ENCODE measurements around the gene SLC38A9. TPM values are rescaled to one million over a fixed set of nuclear protein-coding genes. Genes with fewer than 3 reads are reported as not detected.

Gene SLC38A9
- total RNA-seq, 1 donor from 2014 or later, result 36.6 TPM

GRCh38 chr5:55580042-55580441 is 132.1 kb downstream of the SLC38A9 start:
- H3K27me3 Mint-ChIP-seq, result no peaks in the 10 kb centered on the region
- H3K36me3 Mint-ChIP-seq, result no peaks in the 10 kb centered on the region
- TF ChIP-seq CTCF (conservative IDR thresholded peaks at IDR 0.05), result no peak
- H3K27ac Mint-ChIP-seq, result no peak overlapping the region
- H3K9me3 Mint-ChIP-seq, result no peaks in the 10 kb centered on the region
- peaks cover 10% of the 10 kb centered on the region for H3K4me1 Mint-ChIP-seq (ENCODE audit: unreplicated experiment)
- no peak overlapping the region for H3K4me3 Mint-ChIP-seq
- DNase-seq (ENCODE audit: extremely low spot score, unreplicated experiment), result no peak

GRCh38 chr5:55578771-55579170 is 133.4 kb downstream of the SLC38A9 start:
- Mint-ChIP-seq H3K27ac (no peak overlapping the region), H3K36me3 (no peaks in the 10 kb centered on the region), H3K4me1 (ENCODE audit: unreplicated experiment) (peaks cover 10% of the 10 kb centered on the region), H3K4me3 (no peak overlapping the region), H3K27me3 (no peaks in the 10 kb centered on the region), H3K9me3 (no peaks in the 10 kb centered on the region)
- no peak for DNase-seq (ENCODE audit: extremely low spot score, unreplicated experiment)
- no peak for TF ChIP-seq CTCF (conservative IDR thresholded peaks at IDR 0.05)

GRCh38 chr5:55577353-55578060 is 134.6 kb downstream of the SLC38A9 start:
- H3K27me3 Mint-ChIP-seq, result no peaks in the 10 kb centered on the region
- H3K4me3 Mint-ChIP-seq, result no peak overlapping the region
- DNase-seq (ENCODE audit: extremely low spot score, unreplicated experiment), result no peak
- no peaks in the 10 kb centered on the region for H3K36me3 Mint-ChIP-seq
- no peaks in the 10 kb centered on the region for H3K9me3 Mint-ChIP-seq
- H3K27ac Mint-ChIP-seq, result no peak overlapping the region
- H3K4me1 Mint-ChIP-seq (ENCODE audit: unreplicated experiment), result peaks cover 10% of the 10 kb centered on the region
- no peak for TF ChIP-seq CTCF (conservative IDR thresholded peaks at IDR 0.05)

- no peak for DNase-seq (ENCODE audit: extremely low spot score, unreplicated experiment)
- TF ChIP-seq CTCF (conservative IDR thresholded peaks at IDR 0.05), result no peak
- peaks cover 14% of the 10 kb centered on the region for H3K4me1 Mint-ChIP-seq (ENCODE audit: unreplicated experiment)
- peak overlapping the region; percentile 5 for H3K27ac Mint-ChIP-seq
- H3K27me3 Mint-ChIP-seq, result no peaks in the 10 kb centered on the region
- no peaks in the 10 kb centered on the region for H3K9me3 Mint-ChIP-seq
- H3K36me3 Mint-ChIP-seq, result no peaks in the 10 kb centered on the region
- no peak overlapping the region for H3K4me3 Mint-ChIP-seq
These were observed 135.5 kb downstream of the SLC38A9 start for GRCh38 chr5:55576661-55577060.

Other genes starting within 250 kb of the SLC38A9 start
- 12.8 and 15.9 TPM in 2 replicates for gene PLPP1, start 177.4 kb downstream of the SLC38A9 start, total RNA-seq (ENCODE audit: low replicate concordance)
- not detected in 2 replicates for gene DDX4, start 25.7 kb upstream of the SLC38A9 start, total RNA-seq (ENCODE audit: low replicate concordance)
- gene IL31RA, start 139.0 kb upstream of the SLC38A9 start, total RNA-seq (ENCODE audit: low replicate concordance), result not detected in 2 replicates

Measured in type B pancreatic cell (in vitro differentiated cells).